WERI-Rb-1 (cell line): ENCODE measurements around the gene FUT9.

Experiments used
- DNase-seq: peaks from one replicate; pipeline ENCODE4 v3.0.0-alpha.2; 2020
- H3K27ac ChIP-seq: fragments of 250-450 bp; sonication (Bioruptor Pico); 2 replicates; pipeline ENCODE4 v1.5.1; 2020; ENCODE audit warnings: mild to moderate bottlenecking, moderate library complexity
- H3K27me3 ChIP-seq: fragments of 250-450 bp; sonication (Bioruptor Pico); 2 replicates; pipeline ENCODE4 v1.5.1; 2021; ENCODE audit warnings: mild to moderate bottlenecking, low read depth, moderate library complexity; ENCODE audit not compliant: insufficient read depth, severe bottlenecking
- H3K36me3 ChIP-seq: fragments of 250-450 bp; sonication (Bioruptor Pico); 2 replicates; pipeline ENCODE4 v1.5.1; 2020; ENCODE audit warnings: mild to moderate bottlenecking, moderate library complexity
- H3K4me3 ChIP-seq: 2 replicates; pipeline ENCODE4 v1.5.1; 2011; ENCODE audit warnings: low read depth, mild to moderate bottlenecking, control low read depth, low read length
- H3K9me3 ChIP-seq: fragments of 250-450 bp; sonication (Bioruptor Pico); 2 replicates; pipeline ENCODE4 v1.5.1; 2021; ENCODE audit warnings: mild to moderate bottlenecking, moderate library complexity; ENCODE audit not compliant: severe bottlenecking
- CTCF ChIP-seq: IDR thresholded peaks from 2 replicates; pipeline ENCODE4 v1.5.1; 2011; ENCODE audit warnings: low read depth, mild to moderate bottlenecking, control low read depth, inconsistent platforms, low read length

The FUT9 gene

GRCh38 chr6:96196633-96197032 lies 180.9 kb downstream of the FUT9 start:
- no peak overlapping the region for H3K27ac ChIP-seq

DNA sequence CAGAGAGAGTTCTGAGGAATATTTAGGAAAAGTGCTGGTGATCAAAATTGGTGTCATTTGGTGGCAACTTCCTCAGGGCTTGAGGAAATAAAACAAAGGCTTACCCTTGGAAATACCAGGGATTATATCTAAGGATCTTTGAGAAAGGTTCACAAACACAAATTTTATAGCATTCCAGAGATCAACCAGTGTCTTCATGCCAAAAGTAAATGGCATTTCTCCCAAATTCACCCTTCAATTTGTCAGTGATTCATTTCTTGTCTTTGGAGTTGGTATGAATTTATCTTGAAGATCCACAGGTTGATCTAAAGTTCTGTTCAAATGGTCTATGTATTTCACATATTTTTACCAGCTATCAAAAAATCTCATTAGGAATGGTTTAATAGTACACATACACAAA lies 181.5 kb downstream of the FUT9 start:
- Histone ChIP-seq H3K4me3 (no peak overlapping the region), H3K36me3 (no peaks in the 10 kb centered on the region), H3K9me3 (no peaks in the 10 kb centered on the region), H3K27me3 (no peaks in the 10 kb centered on the region), H3K27ac (no peak overlapping the region)
- no peak for DNase-seq
- TF ChIP-seq CTCF = no peak

More at GRCh38 chr6:96196633-96197032, 180.9 kb downstream of the FUT9 start:
- no peak for TF ChIP-seq CTCF
- Histone ChIP-seq H3K27me3 (no peaks in the 10 kb centered on the region), H3K9me3 (no peaks in the 10 kb centered on the region), H3K36me3 (no peaks in the 10 kb centered on the region), H3K4me3 (no peak overlapping the region)
- no peak for DNase-seq

DNA sequence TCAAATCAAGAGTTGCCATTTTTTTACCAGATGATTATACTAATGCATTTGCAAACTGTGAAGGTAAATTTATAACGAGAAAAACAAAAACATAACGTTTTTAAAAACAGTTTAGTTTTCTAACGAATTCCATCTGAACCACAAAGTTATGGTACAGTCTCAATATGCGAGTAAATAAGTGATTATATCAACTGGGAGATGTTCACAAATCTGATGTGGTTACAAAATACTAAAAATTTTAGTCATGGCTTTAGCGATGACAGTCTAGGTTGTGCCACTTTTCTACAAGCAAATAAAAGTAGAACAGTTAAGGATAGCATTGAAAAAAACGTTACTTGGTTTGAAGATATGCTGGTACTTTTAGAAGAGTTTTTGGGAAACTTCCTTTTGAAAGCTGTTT lies 186.8 kb downstream of the FUT9 start:
- no peak overlapping the region for H3K4me3 ChIP-seq
- H3K9me3 ChIP-seq = no peaks in the 10 kb centered on the region
- H3K36me3 ChIP-seq = no peaks in the 10 kb centered on the region
- H3K27me3 ChIP-seq = no peaks in the 10 kb centered on the region
- DNase-seq = no peak
- TF ChIP-seq CTCF = no peak
- H3K27ac ChIP-seq = no peak overlapping the region

DNA sequence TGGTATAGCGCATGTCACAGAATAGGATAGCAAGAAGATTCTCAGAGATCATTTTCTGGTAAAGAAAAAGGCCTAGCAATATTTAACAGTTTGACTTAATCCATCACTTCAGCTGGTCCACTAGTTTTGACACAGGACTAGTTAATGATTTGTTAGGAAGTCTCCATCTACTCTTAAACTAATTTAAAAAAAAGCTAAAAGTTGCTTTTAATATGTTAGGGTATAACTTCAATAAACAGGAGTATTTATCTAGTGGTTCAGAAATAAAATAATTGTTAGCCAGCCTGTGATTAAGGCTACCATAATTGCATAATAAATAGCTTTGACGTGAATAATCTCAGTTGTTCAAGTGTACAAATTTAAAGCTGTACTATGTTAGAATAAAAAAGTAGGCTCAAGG lies 195.6 kb downstream of the FUT9 start:
- no peaks in the 10 kb centered on the region for H3K27me3 ChIP-seq
- H3K9me3 ChIP-seq = no peaks in the 10 kb centered on the region
- no peaks in the 10 kb centered on the region for H3K36me3 ChIP-seq
- H3K4me3 ChIP-seq = no peak overlapping the region
- no peak overlapping the region for H3K27ac ChIP-seq
- TF ChIP-seq CTCF = no peak
- DNase-seq = no peak

- no peaks in the 10 kb centered on the region for H3K36me3 ChIP-seq
- no peaks in the 10 kb centered on the region for H3K27me3 ChIP-seq
- TF ChIP-seq CTCF = no peak
- H3K9me3 ChIP-seq = no peaks in the 10 kb centered on the region
- no peak overlapping the region for H3K4me3 ChIP-seq
- no peak overlapping the region for H3K27ac ChIP-seq
- DNase-seq = no peak
Observed at GRCh38 chr6:96212066-96212465, 196.3 kb downstream of the FUT9 start.

DNA sequence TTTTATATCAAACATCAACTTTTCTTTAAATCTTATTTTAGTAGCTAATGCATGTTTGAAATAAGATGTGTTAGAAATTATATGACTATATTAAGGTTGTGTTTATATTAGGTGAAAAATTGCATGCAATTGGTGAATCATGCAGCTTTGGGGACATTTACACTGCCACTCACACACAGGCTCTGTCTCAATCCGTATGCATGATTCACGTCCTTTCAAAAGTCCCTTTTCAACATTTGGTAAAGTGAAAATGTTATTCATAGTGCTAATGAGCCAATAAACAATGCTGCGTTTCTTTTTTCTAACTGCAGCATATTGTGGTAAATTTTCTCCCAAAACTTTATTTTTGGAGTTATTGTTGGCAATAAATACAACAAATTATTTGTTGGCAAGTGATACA lies 198.0 kb downstream of the FUT9 start:
- Histone ChIP-seq H3K27me3 (no peaks in the 10 kb centered on the region), H3K27ac (no peak overlapping the region), H3K9me3 (no peaks in the 10 kb centered on the region), H3K4me3 (no peak overlapping the region), H3K36me3 (no peaks in the 10 kb centered on the region)
- no peak for TF ChIP-seq CTCF
- no peak for DNase-seq
